Hematopoietic multipotent progenitor cell treated with erythropoietin and hydrocortisone succinate and interleukin-3 and kit ligand, for 17 days (in vitro differentiated cells): Measurements from ENCODE around the gene FAM9C.
"Not testable (repeated sequence)": the region's sequence is repeated elsewhere in the genome, so short reads cannot be mapped to it uniquely, and the experiment has no call there.

ENCODE experiments used
- DNase-seq: peaks from one replicate; pipeline ENCODE4 v3.0.0-alpha.2; 2015; ENCODE audit warnings: low spot score

The FAM9C gene

GRCh38 chrX:13076176-13076961, 31.9 kb upstream of the FAM9C start:
- DNase-seq: no peak

DNA sequence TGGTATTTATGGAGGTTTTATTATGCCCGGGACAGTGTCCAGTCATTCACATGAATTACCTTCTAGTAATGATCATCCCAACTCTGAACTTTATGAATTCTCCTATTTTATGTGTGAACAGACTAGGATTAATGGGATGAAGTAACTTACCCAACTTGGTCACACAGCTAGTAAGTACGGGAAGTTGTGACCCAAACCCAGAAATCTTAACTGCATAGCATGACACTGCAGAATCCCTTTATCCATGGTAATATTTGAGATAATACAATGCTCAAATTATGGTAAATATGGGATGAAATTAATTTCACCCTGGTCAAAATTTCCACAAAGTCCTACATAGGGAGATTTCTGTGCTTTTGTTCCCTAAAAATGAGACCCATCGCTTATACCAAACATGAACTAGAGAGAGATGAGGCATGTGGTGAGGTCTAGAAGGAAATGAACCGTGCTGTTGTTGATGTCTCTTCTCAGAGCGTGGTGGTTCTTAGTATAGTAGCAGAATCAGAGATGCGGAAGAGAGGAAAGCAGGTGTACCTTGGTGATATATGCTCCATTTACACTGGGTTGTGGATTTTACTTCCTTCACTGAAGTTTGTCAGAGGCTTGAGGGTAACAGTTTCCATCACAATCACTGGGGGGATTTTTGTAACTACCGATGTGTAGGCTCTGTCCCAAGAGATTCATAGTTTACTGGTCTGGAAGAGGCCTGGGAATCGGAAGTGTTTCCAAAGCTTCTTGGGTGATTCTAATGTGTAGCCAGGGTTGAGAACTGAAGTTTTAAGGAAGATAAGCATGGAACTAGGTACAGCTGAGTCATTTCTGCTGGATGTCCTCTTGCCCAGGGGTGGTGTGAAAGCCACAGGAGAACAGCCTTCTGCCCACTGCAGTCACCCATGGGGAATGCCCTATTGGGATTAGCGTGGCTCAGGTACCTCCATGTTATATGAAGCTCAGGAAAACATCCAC, 30.2 kb upstream of the FAM9C start:
- DNase-seq: no peak

DNA sequence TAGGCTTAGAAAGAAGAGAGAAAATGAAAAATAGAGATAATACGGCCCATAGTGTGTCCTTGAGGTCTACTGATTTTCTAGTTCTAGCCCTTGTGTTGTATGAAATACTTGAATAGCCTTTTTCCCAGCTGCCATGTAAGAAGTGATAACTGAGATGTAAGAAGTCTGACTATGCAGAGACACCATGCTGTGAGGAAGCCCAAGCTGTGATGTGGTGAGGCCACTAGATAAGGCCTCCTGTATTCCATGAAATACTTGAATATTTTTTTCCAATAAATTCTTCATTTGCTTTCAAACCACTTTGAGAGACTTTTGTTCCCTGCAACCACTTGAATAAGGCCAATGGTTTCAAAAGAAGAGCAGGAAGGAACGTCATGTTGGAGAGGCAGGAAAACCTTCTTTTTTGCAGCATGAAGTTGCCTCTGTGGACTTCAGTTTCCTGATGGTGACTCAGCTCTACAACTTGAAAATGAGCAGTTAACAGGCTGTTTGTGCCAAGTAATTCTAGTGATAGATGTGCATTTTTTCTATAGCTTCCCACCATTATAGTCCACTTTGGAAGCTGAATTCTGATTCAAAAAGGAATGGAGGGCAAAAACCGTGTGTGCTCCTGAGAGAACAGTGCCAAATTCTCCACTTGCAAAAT, 25.5 kb upstream of the FAM9C start:
- DNase-seq: no peak

GRCh38 chrX:13068651-13069050, 24.2 kb upstream of the FAM9C start:
- no peak for DNase-seq

- DNase-seq: no peak
Observed at GRCh38 chrX:13067773-13068172, 23.4 kb upstream of the FAM9C start.

DNA sequence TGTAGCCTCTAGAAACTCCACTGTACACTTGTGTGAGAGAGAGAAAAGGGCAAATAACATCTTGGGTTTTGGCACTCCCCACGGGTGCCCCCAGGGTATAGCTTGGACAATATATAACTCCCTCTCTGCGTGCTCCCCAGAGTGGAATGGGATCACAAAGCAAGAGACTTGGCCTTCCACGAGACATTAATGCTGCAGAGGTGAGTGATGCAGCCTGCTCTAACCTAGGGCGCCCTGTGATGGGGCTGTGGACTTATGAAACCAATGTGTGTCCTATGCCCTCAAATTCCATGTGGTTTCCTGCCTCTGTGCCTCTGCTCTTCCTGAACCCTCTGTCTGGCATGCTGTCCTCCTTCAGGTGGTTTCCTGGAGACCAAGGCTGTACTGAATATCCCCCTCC, 22.0 kb upstream of the FAM9C start:
- DNase-seq: no peak

DNA sequence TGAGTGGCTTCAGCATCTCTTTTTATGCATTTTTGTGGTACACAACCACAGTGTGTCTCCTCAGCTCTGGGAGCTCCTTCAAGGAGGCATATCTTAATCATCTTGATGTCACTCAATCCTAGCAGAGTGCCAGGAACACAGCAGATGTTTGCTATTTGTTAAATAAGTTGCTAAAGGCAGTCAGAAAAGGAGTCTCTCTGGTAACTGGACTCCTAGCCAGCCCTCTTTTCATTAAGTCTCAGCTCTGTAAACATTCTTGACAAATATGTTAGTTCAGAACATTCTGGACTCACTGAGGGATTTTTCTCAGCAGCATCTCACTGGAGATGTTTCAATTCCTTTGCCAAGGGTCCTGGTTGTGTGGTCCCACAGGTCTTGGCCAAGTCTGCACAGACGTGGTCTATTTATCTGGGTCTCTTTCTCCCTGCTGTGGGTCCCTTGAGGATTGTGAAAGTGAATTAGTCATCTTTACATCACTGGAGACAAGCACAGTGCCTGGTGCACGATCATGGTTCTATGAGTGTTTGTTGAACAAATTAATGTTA, 20.3 kb upstream of the FAM9C start:
- DNase-seq: no peak

GRCh38 chrX:13063124-13063523, 18.7 kb upstream of the FAM9C start:
- not testable (repeated sequence) for DNase-seq

GRCh38 chrX:13062331-13062730, 17.9 kb upstream of the FAM9C start:
- not testable (repeated sequence) for DNase-seq

- not testable (repeated sequence) for DNase-seq
Observed at GRCh38 chrX:13061215-13061708, 16.8 kb upstream of the FAM9C start.

DNA sequence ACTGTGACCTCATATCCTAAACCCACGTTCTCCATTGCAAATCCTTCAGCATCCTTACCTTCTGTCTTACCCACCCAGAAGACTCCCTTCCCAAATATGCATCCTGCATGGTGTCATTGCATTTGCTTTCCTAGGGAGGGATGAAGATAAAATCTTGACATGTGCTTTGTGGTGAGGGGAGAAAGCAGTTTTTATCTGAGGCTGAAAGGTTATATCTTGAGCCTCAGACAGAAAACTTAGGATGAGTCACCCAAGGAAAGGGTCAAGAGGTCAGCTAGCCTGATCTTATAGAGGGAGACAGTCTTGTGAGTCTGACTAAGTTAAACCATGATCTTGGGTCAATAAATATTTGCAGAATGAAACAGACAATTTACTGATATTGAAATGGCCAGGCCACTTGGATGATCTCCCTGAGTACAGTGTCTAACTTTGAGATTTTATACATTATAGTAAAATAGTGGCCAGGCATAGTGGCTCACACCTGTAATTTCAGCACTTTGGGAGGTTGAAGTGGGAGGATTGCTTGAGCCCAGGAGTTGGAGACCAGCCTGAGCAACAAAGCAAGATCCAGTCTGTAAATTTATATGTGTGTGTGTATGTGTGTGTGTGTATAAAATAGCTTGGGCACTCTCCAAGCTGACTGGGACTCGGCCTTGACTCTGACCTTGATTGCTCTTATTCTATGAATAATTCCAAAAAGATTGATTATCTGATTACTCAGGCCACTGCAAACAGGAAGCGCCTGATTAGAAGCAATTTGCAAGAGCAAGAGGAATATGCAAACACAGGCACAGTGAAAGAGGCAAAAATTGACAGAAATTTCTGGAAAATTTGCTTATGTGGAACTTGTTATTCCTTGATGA, 15.4 kb upstream of the FAM9C start:
- DNase-seq: no peak

DNA sequence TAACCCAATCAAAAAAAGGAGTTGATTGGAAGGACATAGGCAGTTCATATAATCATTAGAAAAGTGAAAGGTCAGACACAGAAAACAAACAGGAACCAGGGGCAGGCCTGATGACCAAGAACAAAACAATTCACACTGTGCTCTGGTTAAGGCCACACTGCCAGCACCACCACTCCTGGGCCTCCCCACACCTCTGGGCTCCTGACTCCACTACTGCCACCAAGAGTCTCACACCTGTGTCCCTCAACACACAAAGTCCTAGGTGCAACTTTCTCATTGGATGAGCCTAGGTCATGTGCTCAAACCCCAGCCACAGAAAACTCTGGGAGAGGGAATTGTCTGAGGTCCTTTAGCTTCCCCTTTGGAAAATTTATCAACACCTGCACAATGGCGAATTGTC, 11.1 kb upstream of the FAM9C start:
- no peak for DNase-seq

- no peak for DNase-seq
Observed at GRCh38 chrX:13053171-13053570, 8.8 kb upstream of the FAM9C start.

DNA sequence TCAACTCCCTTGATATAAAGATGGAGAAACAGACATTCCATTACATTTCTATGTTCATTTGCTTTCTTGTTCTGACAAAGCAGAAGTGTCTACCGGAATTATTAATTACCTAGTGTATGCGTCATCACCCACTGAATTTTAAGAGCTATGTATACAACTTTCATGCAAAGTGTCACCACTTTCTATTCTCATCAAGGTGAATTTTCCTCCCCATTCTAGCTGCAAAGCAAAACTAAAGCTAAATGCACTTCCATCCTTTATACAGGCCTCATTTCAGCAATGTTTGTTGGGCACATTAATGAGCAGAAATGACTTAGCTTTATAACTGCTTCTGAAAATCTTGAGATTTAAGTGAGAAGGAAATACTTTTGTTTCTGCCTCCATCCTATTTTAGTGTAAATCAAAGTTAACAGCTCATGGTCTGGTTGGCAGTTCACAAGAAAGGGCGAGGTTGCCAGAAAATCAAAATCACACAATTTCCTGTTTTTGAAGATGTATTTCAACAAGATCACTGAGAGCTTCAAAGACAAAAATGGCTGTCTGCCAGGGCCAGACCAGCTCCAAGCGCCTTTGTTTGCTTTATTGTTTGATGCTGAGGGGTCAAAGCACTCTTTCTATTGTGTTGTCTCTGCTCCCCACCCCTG, 7.2 kb upstream of the FAM9C start:
- no peak for DNase-seq

DNA sequence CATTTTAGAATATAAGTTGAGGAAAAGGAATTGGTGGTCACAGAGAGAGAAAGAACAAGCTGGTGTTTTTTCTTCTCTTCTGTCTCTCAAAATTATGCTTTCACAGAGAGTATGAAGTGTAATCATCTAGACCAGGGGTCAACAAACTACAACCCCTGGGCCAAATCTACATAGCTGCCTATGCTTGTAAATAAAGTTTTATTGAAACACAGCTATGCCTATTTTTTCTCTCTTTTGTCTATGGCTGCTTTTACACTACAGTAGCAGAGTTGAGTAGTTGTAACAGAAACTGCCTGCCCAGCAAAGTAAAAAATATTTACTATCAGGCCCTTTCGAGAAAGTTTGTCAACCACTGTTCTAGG, 6.7 kb upstream of the FAM9C start:
- DNase-seq: no peak

GRCh38 chrX:13050151-13050550, 5.7 kb upstream of the FAM9C start:
- no peak for DNase-seq

DNA sequence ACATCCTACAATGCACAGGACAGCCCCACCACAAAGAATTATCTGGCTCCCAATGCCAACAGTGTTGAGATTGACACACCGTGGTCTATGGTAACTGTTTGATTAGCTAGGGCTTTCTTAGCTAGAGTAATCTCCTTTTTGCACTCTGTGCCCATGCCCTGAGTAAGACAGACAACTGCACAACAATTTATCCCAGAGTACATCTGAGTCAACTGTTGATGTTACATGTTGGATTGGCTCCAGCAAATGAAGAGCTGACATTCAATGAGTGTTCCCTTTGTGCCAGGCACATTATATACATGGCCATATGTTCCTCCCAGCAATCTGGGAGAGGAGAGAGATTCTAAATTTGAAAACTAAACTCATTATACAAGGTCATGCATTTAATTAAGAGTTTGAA, 3.9 kb upstream of the FAM9C start:
- no peak for DNase-seq

DNA sequence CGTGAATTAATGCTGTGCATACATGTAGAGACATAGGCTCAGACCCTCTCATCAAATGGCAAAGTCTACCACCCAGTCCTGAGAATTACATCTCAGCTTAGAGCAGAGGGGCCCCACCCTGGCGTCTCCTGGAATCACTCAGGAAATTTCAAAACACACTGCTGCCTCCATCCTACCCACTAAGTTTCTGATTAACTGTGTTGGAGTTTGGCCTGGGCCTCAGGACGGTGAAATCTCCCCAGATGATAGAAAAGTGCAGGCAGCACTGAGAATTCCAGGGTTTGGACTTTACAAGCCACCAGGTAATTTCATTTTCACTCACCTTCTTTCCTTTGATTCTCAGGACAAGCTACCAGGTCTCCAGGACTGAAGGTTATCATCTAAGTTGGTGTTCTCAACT, 3.3 kb upstream of the FAM9C start:
- DNase-seq: no peak

GRCh38 chrX:13046141-13046855, 1.9 kb upstream of the FAM9C start:
- no peak for DNase-seq

- DNase-seq: no peak
Observed at GRCh38 chrX:13043938-13044337, 482 bp downstream of the FAM9C start.
